Stimulated activated CD8-positive, alpha-beta memory T cell treated with anti-CD3 and anti-CD28 coated beads, Interleukin-15, amount 100 ng/mL, for 1 hour (primary cell): ENCODE results near the gene LRRC4C.

ENCODE experiments used
- DNase-seq: peaks from one replicate; pipeline ENCODE4 v3.0.0-alpha.2; 2020; ENCODE audit warnings: low read depth

LRRC4C gene

DNA sequence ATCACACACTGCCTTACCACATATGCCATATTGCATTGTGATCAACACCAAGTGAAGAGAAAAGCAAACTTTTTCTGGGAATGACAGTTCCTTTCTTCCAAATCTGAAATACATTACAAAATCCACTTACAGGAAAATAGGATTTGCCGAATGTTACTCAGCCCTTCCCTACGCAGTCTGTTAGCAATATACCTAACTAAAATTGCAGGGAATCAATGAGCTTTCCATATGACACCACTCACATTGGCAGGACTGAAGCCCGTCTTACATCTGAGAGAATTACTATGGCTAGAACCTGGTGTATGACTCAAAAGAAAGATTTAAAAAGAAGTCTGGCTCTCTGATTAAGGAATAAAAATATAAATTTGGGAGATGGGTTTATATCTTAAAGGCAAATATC, 136.0 kb downstream of the LRRC4C start:
- DNase-seq: no peak

DNA sequence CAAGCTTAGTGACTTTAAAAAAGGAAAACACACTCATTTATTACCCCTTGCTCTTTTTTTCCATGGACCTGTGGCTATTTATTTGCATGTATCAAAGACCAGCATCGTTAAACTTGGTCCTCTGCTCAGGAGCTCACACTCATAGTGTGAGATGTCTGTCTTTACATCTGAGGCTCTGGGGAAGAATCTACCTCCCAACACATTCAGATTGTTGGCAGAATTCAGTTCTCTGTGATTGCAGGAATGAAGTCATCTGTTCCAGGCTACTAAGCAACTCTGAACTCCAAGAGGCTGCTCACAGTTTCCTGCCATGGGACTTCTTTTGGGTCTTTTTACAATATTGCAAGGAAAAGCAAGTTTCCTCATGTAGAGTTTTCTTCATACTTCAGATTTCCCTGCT, 138.8 kb downstream of the LRRC4C start:
- no peak for DNase-seq

DNA sequence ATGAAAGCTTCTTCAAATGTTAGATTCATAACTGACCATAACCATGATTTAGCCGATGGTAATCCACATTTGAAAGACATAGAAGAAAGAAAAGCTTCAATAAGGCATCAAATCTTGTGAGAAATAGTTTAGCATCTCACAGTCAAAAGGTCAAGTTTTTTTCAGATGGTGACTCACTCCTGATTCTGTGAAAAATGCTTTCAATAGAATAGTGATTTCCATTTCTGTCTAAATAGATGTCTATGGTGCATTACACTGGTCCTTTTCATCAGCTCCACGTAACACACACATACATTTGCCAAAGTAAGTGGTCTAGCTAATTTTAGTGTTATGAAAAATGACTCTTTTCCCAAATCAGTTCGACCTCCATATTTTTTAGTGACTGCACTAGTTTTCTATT, 139.2 kb downstream of the LRRC4C start:
- no peak for DNase-seq

DNA sequence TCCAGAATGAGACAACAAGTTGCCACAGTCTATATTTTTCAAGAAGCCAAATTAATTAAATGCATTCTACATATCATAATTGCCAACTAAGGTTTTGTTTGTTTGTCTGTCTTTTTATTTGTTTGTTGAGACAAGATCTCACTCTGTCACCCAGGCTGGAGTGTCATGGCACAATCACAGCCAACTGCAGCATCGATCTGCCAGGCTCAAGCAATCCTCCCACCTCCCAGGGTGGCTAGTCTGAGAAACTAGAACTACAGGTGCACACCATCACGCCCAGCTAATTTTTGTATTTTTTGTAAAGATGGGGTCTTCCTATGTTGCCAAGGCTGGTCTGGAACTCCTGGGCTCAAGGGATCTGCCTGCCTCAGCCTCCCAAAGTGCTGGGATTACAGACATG, 140.0 kb downstream of the LRRC4C start:
- DNase-seq: no peak

DNA sequence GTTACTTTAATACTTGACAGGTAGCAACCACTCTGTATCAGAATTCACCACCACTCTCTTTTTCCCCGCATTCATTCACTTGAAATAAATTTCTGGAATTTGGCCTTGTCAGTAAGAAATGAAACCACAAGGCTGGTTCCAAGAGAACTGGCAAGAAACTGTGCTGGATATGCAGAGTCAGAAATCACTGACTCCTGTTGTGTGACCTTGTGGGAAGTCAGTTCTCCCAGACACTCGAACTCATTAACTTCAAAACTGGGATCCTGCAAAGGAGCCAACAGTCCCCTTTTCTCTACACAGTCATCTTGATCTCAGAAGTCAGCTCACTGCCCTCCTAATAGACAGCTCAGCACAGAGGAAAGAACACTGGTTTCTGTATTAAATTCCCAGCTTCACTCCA, 142.7 kb downstream of the LRRC4C start:
- no peak for DNase-seq

DNA sequence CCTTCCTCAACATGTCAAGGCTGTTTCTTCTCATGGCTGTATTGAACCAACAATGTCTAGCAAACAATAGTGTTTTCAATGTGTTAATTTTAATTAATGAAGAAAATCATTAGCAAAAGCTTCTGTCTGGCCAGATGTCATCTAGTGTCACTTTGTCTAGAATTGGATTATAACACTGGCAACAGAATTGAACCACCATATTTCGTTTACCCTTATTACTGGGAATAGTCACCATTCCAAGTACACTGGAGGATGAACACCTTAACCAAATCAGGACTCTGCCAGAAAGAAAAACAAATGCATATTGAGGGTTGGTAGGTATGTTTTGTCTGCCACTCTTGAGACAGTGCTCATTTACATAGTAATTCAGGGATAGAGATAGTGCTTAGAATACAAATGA, 146.2 kb downstream of the LRRC4C start:
- no peak for DNase-seq

DNA sequence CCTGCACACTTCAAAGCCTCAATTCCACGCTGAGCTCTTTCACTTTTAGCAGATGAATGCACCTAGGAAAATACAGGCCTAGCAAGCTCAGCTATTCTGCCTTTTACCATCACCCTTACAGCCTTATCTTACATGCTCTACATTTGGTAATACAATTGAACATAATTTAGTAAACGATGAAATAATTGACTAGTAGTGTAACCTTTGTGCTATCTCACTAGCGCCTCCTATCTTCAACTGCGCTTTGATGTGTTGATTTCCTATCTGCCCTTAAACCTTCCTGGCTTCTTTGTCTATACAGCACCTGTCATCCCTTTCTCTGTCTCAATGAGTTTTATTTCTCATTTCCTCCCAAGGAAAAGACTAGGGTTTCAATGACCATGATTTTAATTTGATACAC, 149.7 kb downstream of the LRRC4C start:
- no peak for DNase-seq

DNA sequence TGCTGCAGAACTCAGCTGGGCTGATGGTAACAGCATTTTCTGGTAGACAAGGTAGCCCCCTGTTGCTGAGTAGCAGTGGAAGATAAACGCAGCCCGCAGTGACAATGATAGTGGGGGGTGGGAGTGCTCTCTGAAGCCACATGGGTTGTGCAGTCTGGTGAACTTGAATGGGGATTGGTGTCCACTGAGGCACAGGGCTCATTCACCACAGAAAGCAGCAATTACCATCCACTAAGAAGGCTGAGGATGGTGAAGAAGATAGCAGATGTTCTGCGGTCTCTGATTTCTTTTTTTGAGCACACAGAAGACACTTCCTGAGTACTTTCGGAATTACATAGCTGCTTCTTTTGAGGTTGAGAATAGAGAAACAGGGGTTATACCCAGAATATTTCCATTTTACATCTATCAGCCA, 150.3 kb downstream of the LRRC4C start:
- DNase-seq: no peak

DNA sequence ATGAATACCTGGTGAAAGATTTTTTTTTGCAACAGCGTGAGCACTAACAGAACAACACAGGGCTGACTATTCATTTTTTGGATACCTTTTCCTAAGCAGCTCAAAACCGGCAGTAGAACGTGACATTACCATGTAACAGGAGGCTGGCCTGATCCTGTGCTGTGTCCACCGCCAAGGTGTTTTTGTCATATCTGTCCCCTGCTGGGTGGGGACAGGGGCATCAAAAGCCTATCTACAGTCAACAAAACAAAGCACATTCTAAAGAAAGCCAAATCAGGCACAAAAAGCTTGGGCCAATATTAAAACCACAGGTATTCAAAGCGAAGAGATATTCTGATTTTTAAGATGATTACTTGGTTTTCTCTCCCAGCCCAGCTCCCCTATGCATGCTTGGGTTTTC, 151.2 kb downstream of the LRRC4C start:
- DNase-seq: no peak

DNA sequence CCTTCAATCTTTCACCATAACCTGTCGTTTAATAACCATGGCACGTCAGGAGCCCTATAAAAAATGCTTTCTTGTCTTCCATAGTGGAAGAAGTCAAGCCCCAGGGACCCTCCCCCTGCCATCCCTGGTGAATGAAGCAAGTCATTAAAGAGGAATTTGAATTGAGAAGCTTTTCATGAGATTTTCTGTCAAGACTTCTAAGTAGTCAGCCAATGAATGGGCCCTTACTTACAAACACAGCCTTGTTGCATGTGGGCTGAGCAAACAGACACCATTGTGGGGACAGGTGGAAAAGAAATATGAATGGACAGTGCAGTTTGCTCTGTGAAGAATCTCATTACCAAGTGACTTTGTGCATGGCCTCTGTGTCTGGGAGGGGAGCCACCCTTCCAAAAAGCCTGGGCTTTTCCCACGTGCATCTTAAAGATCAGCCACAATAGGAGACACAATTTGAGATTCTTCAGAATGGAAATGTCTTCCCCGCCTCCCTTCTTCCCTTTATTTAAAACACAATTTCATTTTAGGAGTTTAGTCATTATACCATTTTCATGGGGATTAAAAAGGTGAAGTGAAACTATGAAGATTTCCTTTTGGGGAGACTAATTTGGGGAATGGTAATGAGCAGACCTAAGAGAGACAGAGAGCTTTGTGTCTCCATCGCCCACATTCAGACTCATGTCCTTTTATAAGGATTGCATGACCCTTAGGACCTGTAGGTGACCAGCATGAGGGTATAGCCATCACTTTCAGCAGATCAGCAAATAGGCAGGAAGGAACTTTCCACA, 152.0 kb downstream of the LRRC4C start:
- no peak for DNase-seq

DNA sequence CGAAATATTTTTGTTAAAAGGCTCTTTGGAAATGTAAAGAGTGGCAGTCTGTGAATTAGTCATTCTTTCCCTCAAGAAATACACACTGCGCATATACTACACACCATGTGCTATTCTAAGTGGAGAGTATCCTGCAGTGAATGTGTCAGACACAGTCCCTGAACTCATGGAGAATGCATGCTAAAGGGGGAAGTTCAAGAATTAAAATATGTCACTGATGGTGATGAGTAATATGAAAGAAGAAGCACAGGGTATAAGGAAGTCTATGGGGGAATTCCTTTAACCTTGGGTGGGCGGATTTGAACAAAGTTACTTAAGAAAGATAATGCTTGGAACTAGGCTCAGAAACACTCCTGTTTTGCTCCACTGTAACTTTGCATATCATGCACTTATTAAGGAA, 153.0 kb downstream of the LRRC4C start:
- DNase-seq: no peak

DNA sequence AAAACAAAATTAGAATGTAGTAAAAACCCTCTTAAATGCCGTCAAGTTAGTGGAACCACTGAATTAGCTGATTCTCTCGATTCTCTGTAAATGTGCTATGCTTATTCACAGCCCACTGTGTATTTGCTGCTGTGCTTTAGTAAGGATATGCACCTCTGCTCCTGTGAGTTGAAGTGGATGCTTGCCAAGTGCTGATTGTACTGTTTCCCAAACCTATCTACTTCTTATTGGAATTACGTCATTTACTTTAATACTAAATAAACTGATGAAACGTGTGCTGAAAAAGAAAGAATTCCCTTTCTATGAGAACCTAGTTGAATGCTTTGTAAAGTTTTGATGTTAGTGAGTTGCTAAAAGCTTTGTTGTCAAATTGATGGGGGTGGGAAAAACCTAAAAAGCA, 158.4 kb downstream of the LRRC4C start:
- DNase-seq: no peak

DNA sequence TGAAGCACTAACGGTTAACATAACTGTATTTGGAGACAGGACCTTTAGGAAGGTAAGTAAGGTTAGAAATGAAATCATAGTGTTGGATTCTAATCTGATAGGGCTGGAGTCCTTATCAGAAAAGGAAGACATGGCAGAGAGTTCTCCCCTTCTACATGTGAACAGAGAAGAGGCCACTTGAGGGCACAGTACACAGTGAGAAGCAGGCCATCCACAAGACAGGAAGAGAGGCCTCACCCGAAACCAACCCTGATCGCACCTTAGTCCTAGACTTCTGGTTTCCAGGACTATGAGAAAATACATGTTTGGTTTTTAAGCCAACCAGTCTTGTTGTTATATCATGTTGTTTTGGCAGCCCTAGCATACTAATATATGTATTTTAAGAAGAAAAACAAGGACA, 170.0 kb downstream of the LRRC4C start:
- no peak for DNase-seq

DNA sequence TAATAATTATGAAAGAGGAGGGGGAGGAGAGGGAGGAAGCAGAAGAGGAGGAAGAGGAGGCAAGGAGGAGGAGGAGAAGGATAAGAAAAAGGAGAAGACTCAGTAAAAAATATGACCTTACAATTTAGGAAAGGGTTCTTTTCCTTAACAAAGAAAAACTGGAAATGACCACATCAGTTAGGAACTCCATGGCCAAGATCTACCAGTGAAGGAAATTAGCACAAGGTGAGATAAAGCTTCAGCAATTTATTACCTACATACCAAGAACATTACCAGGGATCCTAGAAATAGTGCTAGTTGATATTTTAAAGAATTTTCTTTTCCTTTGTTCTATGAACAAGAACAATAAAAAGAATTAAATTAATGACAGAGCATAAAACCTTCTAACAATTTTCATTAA, 172.7 kb downstream of the LRRC4C start:
- no peak for DNase-seq

DNA sequence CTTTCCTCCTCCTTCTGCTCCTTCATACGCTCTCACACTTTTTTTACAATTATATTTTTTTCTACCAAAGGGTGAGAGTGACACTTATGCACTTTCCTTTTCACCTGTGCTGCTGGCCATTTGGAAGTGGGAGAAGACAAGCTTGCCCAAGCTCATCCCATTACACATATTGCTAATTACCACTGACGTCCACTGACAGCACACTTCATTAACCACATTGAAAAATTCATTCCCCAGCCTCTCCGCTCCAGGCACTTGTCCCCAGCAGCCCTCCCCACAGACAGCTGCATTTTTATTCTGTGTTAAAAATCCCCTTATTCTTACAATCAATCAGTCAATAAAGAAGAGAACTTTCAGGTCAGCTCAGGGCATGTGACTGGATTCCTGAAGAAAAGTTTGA, 175.1 kb downstream of the LRRC4C start:
- no peak for DNase-seq

DNA sequence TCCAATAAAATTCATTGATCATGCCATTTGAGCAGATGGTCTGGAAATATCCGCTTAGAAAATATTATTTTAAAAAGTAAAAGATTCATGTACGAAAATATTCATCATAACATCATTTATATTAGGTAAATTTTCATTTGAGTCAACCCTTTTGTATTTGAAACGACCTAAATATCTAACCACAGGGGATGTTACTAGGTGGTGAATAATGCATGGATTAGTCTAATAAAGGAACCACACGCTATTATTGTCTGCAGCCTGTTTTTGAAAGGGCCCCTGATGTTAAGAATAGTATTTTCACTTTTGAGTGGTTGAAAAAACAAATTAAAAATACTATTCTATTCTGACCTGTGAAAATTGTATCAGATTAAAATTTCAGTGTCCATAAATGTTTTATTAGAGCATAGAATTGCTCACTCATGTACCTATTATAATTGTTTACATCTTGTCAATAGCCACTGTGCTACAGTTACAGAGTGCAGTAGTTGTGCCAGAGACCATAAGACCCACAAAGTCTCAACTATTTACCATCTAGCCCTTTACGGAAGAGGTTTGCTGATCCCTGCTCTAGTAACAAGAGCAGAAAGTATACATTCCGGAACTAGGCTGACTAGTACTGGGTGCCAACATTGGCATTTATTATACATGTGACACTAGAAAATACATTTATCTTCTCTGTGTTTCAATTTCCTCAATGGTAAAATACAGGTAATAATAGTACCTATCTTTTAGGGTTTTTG, 176.1 kb downstream of the LRRC4C start:
- DNase-seq: no peak

DNA sequence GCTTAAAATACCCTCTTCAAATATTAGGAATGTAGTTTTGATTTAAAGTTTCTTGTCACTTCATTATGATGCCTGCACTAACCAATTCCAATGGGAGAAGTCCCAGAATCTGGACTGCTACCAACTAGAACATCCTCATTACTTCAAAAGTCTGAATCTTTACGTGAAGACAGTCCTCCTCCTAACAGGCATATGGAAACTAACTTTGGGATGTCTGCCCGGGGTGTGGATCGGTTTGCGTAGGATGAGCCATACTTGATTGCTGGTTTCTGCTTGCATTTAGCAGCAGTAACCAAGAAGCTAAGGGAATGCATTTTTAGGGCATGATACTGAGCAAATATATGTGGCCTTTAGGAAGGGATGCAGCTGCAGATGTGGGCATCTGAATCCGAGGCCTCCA, 177.1 kb downstream of the LRRC4C start:
- no peak for DNase-seq

DNA sequence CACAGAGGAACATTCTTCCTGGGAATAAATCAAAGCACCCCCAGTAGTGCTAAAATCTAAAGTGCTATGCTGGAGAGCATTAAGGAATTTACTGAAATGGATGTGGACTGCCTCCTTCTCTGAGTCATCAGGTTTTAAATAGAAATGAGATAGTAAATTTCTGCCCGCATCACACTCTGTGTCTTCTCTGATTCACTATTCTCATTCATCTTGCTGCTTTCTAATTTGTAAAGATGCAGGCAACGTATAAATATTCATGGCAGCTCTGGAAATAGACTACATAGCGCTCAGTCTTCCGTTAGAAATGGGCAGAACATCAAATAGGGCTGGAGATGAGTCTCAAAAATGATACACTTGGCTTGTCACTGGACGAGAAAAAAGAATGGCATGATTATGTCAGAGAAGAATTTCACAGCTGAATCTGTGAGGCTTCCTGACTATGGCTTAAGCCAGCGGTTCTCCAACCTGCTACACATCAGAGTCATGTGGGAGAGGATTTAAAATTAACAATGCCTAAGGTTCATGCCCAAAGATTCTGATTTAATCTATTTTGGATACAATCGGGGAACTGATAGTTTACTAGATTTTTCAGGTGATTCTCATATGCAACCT, 178.2 kb downstream of the LRRC4C start:
- no peak for DNase-seq

DNA sequence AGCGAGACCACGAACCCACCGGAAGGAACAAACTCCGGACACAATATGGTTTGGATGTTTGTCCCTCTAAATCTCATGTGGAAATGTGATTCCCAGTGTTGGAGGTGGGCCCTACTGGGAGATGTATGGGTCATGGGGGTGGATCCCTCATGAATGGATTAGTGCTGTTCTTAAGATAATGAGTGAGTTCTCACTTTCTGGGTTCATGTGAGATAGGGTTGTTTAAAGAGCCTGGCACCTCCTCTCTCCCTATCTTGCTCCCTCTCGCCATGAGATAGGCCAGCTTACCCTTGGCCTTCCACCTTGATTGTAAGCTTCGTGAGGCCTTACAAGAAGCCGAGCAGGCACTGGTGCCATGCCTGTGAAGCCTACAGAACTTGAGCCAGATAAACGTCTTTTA, 184.6 kb downstream of the LRRC4C start:
- no peak for DNase-seq

DNA sequence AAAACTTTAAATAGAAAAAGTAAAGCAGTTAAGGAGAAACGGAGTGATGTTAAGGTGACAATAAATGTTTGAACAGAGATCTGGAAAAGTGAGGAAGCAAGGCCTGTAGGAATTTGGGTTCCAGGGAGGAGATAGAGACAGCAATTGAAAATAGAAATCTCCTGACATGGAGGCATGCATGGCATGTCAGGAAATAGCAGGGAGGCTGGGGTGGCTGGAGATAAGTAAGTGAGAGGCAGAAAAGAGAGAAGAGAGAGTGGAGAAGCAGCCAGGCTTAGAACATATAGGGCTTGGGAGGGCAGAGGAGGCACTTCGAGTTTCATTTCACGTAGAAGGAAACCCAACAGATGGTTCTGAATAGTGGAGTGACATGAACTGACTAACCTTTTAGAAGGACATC, 185.5 kb downstream of the LRRC4C start:
- DNase-seq: no peak

DNA sequence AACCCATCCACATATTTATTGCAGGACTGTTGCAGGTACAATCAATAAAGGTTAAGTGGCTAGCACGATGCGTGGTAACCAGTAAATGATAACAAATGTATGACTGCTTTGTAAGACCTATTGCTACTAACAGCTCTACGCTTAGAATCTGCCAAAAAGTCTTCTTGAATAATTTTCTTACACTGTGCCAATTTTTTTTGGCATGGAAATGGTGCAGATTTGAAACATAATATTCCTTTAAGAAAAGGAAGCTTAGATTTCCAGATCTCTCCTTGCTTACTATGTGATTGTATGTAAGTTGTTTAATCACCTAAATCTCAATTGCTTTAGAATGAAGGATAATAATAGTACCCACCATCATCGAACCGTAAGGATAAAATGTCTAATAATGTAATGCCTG, 192.0 kb downstream of the LRRC4C start:
- DNase-seq: no peak

DNA sequence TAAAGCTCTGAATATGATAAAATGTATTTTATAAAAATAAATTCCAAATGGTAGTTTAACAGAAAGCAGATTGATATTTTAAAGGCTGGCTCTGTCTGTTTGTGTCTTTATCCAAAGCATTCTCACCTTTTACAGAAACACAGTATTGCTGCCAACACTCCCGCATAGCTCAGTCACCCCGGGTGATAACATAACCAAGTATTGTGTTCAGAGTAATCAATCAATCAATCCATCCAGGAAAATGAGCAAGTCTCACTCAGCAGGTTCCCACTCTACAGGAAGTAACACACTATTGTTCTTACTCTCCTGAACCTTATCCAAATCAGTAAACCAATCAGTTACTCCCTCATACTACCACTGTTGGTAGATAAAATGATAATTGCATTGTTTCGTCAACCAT, 203.4 kb downstream of the LRRC4C start:
- no peak for DNase-seq

DNA sequence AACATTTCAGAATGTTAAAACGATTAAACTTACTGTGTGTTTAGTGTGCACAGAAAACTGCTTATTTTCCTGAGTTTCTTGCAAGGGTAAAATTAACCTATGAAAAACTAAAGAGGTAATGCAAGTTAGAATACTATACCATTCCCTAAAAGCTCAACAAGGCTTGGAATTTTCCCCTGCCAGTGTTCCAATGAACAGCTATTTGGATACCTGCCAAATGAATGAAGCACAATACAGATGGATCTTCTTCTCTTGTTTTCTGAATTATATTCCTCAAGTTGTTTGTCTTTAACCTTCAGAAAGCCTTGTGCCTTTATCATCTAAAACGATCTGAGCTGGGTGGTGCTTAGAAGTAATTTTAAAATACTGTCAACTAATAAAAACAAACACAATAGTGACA, 204.5 kb downstream of the LRRC4C start:
- DNase-seq: no peak
